Gastroesophageal sphincter (tissue), 3 donors: ENCODE measurements around the gene ADPRH.

Experiments used
- POLR2A ChIP-seq, 2 donors: fragments of 450-650 bp; IDR thresholded peaks; one replicate each; pipeline ENCODE4 v1.6.1; 2017; ENCODE audit warnings: antibody characterized with exemption in 2 of 2, mild to moderate bottlenecking in 2 of 2, moderate library complexity in 1 of 2
- TF ChIP-seq, protein P1 (sequence below), 4 experiments: fragments of 200-600 bp in 2 of 4; fragments of 450-650 bp in 2 of 4; sonication (generic) in 1 of 4; IDR thresholded peaks; one replicate each; pipeline ENCODE4 v1.5.1; 2017 to 2019; ENCODE audit warnings: antibody characterized with exemption in 4 of 4, mild to moderate bottlenecking in 2 of 4, moderate library complexity in 2 of 4

DNA sequence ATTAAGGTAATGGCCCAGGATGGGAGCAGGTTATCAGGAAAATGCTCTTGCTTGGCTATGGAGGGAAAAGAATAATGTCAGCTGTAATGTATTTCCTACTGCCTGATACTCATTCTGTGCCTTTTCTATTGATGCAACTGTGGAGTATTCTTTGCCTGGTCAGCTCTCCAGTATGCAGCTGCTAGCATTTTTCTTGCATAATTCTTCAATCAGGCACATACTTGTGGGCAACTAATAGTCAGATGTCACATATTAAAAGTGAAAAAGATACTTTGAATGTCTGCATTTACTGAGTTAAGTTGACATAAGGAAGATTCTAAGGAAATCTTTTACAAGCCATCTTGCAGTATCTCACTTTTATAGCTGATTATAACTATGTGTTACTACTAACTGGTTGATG lies 49.4 kb upstream of the ADPRH start:
- TF ChIP-seq, protein P1, sequence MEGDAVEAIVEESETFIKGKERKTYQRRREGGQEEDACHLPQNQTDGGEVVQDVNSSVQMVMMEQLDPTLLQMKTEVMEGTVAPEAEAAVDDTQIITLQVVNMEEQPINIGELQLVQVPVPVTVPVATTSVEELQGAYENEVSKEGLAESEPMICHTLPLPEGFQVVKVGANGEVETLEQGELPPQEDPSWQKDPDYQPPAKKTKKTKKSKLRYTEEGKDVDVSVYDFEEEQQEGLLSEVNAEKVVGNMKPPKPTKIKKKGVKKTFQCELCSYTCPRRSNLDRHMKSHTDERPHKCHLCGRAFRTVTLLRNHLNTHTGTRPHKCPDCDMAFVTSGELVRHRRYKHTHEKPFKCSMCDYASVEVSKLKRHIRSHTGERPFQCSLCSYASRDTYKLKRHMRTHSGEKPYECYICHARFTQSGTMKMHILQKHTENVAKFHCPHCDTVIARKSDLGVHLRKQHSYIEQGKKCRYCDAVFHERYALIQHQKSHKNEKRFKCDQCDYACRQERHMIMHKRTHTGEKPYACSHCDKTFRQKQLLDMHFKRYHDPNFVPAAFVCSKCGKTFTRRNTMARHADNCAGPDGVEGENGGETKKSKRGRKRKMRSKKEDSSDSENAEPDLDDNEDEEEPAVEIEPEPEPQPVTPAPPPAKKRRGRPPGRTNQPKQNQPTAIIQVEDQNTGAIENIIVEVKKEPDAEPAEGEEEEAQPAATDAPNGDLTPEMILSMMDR (IDR thresholded peaks at IDR 0.05) = no peak
- no peak for TF ChIP-seq POLR2A (IDR thresholded peaks at IDR 0.05)
